Measurements from ENCODE around the gene BCKDHB. TPM values are rescaled to one million over a fixed set of nuclear protein-coding genes. Genes with fewer than 3 reads are reported as not detected.

Gene BCKDHB
- total and polyA plus RNA-seq, 2 of the 4 experiments (the other 2 are of a cell fraction): 11.2 to 11.8 TPM

- ATAC-seq (ENCODE audit: low read depth): no peak
- TF ChIP-seq POLR2A (IDR thresholded peaks at IDR 0.05; ENCODE audit: low read depth, low read length) (no peak), SMC3 (IDR thresholded peaks at IDR 0.05; ENCODE audit: low read depth, low read length) (no peak), RCOR1 (IDR thresholded peaks at IDR 0.05; ENCODE audit: insufficient replicate concordance, low read length) (no peak), BHLHE40 (IDR thresholded peaks at IDR 0.05; ENCODE audit: low read depth, low read length) (no peak), RAD21 (IDR thresholded peaks at IDR 0.05; ENCODE audit: low read length) (no peak), CHD1 (IDR thresholded peaks at IDR 0.05; ENCODE audit: low read depth, low read length) (no peak), NFE2L2 (IDR thresholded peaks at IDR 0.05; ENCODE audit: low read depth, low read length) (no peak), CEBPB (IDR thresholded peaks at IDR 0.05; ENCODE audit: low read depth, low read length) (no peak), MXI1 (IDR thresholded peaks at IDR 0.05; ENCODE audit: borderline replicate concordance, low read depth, low read length) (no peak), FOS (IDR thresholded peaks at IDR 0.05; ENCODE audit: low read depth, low read length) (no peak), CTCF (conservative IDR thresholded peaks at IDR 0.05; ENCODE audit: low read depth, low read length) (no peak), RFX5 (IDR thresholded peaks at IDR 0.05; ENCODE audit: low read depth, low read length) (no peak), MAFK (IDR thresholded peaks at IDR 0.05; ENCODE audit: low read depth, low read length) (no peak), MAZ (IDR thresholded peaks at IDR 0.05; ENCODE audit: borderline replicate concordance, low read depth, low read length) (no peak)
- TF ChIP-seq, protein P1, sequence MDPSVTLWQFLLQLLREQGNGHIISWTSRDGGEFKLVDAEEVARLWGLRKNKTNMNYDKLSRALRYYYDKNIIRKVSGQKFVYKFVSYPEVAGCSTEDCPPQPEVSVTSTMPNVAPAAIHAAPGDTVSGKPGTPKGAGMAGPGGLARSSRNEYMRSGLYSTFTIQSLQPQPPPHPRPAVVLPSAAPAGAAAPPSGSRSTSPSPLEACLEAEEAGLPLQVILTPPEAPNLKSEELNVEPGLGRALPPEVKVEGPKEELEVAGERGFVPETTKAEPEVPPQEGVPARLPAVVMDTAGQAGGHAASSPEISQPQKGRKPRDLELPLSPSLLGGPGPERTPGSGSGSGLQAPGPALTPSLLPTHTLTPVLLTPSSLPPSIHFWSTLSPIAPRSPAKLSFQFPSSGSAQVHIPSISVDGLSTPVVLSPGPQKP (IDR thresholded peaks at IDR 0.05; ENCODE audit: borderline replicate concordance, low read depth, low read length): no peak
- TF ChIP-seq, protein P2, sequence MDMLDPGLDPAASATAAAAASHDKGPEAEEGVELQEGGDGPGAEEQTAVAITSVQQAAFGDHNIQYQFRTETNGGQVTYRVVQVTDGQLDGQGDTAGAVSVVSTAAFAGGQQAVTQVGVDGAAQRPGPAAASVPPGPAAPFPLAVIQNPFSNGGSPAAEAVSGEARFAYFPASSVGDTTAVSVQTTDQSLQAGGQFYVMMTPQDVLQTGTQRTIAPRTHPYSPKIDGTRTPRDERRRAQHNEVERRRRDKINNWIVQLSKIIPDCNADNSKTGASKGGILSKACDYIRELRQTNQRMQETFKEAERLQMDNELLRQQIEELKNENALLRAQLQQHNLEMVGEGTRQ (IDR thresholded peaks at IDR 0.05; ENCODE audit: low read depth, low read length): no peak
- no peaks in the 10 kb centered on the region for H3K9me1 ChIP-seq (ENCODE audit: insufficient read depth, low read length)
- WGBS, 2 experiments (ENCODE audit: extremely low coverage in 2 of 2, insufficient read length in 1 of 2): no CpG with 5 or more reads among the region's 1 CpG
- in situ Hi-C loops (cut with MboI; ENCODE audit: low sequenced_read_pairs): no loop called here
- no peak overlapping the region for H3K23ac ChIP-seq (ENCODE audit: low read depth, low read length)
- no peak overlapping the region for H2AK9ac ChIP-seq (replicated peaks; ENCODE audit: low read depth, low read length, poor library complexity)
- no peak overlapping the region for H3K9ac ChIP-seq (ENCODE audit: low read depth, low read length)
- H4K91ac ChIP-seq (ENCODE audit: insufficient read depth, low read depth, low read length): no peak overlapping the region
- no peaks in the 10 kb centered on the region for H3K9me3 ChIP-seq (ENCODE audit: control insufficient read depth, insufficient read depth, low read length)
- H3K27me3 ChIP-seq (ENCODE audit: control insufficient read depth, insufficient read depth, low read length): no peaks in the 10 kb centered on the region
- no peak overlapping the region for H4K8ac ChIP-seq (ENCODE audit: low read depth in 2 of 2, low read length in 2 of 2)
- no peak overlapping the region for H3K18ac ChIP-seq (ENCODE audit: low read depth, low read length)
- H2BK5ac ChIP-seq (ENCODE audit: low read depth, low read length, poor library complexity, severe bottlenecking): no peak overlapping the region
- H2BK120ac ChIP-seq (ENCODE audit: low read depth, low read length): no peak overlapping the region
- ChIA-PET POLR2A (ENCODE audit: unreplicated experiment) (no interaction called here), CTCF (no interaction called here)
- no peaks in the 10 kb centered on the region for H3K79me1 ChIP-seq (ENCODE audit: low read depth in 1 of 2, low read length in 2 of 2)
- H2AFZ ChIP-seq (replicated peaks; ENCODE audit: low read length, poor library complexity): no peak overlapping the region
- no peak overlapping the region for H2AK5ac ChIP-seq (ENCODE audit: low read depth, low read length)
- H3K56ac ChIP-seq (ENCODE audit: extremely low read depth, insufficient read depth, low read length): no peak overlapping the region
- H3K27ac ChIP-seq (ENCODE audit: insufficient read depth, low read length): no peak overlapping the region
- no peaks in the 10 kb centered on the region for H4K20me1 ChIP-seq (ENCODE audit: insufficient read depth, low read length)
- no peak overlapping the region for H2BK15ac ChIP-seq (ENCODE audit: low read depth, low read length)
- H3K14ac ChIP-seq (replicated peaks; ENCODE audit: low read depth, low read length): no peak overlapping the region
- H3K4ac ChIP-seq (ENCODE audit: low read depth, low read length): no peak overlapping the region
- H4K5ac ChIP-seq (ENCODE audit: low read depth, low read length): no peak overlapping the region
- H3K4me2 ChIP-seq (ENCODE audit: low read depth, low read length): no peak overlapping the region
- no TSS peak for BruUV-seq (replicated peaks)
- no peaks in the 10 kb centered on the region for H3K36me3 ChIP-seq (ENCODE audit: control insufficient read depth, insufficient read depth, low read length)
- dilution Hi-C loops (cut with HindIII; ENCODE audit: low sequenced_read_pairs, unreplicated experiment): no loop called here
- intact Hi-C loops (cut with micrococcal nuclease): no loop called here
- DNase-seq: no peak
- H2BK20ac ChIP-seq (ENCODE audit: low read depth, low read length): no peak overlapping the region
- peaks cover 2% of the 10 kb centered on the region; the same call in 1 of the 2 replicates for H3K4me1 ChIP-seq (ENCODE audit: control insufficient read depth, insufficient read depth, low read length)
- no peak overlapping the region for H3K4me3 ChIP-seq (ENCODE audit: insufficient read depth, low read depth, low read length)
Measured at GRCh38 chr6:80380566-80380965, 274.1 kb downstream of the BCKDHB start.

All from IMR-90 (cell line).